Activated CD8-positive, alpha-beta memory T cell treated with anti-CD3 and anti-CD28 coated beads for 24 hours (primary cell): ENCODE results near the gene INO80C.

ENCODE experiments used
- DNase-seq: peaks from one replicate; pipeline ENCODE4 v3.0.0-alpha.2; 2020

Gene INO80C, protein sequence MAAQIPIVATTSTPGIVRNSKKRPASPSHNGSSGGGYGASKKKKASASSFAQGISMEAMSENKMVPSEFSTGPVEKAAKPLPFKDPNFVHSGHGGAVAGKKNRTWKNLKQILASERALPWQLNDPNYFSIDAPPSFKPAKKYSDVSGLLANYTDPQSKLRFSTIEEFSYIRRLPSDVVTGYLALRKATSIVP

DNA sequence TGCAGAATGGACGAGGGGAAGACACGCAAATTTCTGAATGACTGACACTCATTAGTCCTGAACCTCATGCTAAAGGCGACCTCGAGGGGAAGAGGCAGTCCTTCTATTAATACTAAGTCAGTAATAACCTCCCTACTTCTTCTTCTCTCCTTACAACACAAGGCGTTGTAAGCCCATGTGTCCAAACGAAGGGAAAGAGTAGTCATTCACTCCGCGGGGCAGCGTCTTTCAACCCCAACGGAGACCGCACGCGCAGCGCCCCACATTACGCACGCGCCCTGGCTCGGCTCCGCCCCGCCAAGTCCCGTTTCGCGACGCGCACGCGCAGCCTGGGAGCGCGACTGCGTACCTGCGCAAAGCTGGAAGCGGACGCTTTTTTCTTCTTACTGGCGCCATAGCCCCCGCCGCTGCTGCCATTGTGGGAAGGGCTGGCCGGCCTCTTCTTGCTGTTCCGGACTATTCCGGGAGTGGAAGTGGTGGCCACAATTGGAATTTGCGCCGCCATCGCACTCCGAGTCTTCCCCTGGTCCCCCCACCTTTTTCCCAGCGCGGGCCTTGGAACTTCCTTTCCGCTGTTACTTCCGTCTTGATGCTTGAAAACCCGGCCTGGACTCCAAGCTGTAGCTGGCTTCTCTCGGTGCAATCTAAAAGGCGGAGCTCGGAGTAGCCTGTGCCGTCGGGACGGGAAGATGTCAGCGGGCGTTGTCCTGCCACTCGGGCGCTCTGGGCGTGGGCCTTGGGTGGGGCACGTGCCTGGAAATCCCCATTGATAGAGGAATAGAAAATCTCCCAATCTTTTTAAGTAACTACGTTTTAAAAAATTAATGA lies at the start of gene INO80C:
TSS of gene INO80C (minus strand) at position 591 of the 828 bp plus-strand sequence. CDS start at position 505, 86 bp downstream.
- DNase-seq = peak; percentile 97

DNA sequence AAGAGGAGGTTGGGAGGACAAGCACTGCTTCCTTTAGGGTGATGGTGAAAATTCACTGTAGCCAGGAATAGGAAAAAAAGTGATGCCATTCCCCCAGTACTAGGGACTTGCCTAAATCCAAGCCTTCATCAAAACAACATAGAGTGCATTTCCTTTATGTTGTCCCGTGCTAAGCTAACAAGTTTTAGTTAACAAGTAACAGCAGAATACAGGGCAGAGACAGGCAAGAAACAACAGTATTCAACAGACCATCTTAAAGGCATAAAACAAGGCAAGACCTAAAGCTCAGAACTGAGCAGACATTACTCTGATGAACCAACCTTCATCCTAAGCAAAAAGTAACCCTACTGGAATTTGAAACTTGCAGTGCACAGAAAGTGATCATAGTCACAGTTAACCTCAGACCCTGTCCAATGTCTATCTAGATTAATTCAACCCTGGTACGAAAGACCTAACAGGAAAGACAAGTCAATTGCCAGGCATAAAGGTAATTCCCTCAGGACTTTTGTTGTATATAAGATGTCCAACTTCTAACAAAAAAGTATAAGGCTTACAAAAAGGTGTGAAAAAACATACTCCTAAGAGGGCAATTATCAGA lies 49.3 kb upstream of the INO80C start:
- DNase-seq = no peak

DNA sequence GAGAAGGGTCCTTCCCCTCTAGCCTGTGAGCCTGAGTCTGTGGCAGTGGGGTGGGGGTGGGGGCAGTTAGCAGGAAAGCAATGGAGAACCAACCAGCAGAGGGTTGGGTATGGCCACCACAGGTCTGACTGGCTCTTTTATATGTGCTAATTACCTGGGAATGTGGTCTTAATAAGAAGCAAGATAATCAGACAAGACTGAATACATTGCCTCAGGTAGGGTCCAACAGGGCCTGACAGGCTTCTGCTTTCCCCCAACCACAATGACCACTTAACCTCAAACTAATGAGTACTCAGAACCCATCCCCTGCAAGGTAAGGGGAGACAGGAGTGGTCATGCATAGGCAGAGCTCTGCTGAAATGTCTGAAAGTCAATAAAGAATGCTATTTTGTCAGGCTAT lies 44.6 kb upstream of the INO80C start:
- DNase-seq = no peak

DNA sequence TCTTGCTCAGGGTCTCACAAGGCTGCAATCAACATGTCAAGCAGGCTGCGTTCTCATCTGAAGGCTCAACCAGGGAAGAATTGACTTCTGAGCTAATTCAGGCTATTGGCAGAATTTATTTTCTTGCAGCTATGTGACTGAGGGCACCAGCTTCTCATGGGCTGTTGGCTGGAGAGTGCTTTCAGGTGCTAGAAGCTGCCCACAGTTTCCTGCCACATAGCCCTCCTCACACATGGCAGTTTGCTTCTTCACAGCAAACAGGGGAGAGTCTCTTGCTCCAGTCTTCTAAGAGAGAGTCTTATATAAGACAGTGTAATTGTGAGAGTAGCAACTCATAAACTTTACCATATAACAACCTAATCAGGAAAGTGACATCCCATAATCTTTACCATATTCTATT lies 37.5 kb upstream of the INO80C start:
- DNase-seq = no peak

DNA sequence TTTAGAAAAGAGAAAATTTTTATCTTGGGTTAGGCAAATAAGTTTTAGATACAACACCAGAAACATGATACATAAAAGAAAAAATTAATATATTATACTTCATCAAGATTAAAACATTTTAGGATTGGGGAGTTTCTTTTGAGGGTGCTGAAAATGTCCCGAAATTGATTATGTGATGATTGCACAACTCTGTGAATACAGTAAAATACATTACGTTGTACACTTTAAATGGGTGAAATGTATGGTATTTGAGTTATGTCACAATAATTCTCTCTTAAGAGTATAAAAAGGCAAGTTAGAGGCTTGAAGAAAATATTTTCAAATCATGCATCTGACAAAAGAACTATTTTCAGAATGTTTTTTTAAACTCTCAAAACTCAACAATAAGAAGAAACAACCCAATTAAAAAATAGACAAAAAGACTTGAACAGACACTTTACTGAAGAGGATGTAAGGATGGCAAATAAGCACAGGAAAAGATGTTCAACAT lies 36.2 kb upstream of the INO80C start:
- DNase-seq = no peak

DNA sequence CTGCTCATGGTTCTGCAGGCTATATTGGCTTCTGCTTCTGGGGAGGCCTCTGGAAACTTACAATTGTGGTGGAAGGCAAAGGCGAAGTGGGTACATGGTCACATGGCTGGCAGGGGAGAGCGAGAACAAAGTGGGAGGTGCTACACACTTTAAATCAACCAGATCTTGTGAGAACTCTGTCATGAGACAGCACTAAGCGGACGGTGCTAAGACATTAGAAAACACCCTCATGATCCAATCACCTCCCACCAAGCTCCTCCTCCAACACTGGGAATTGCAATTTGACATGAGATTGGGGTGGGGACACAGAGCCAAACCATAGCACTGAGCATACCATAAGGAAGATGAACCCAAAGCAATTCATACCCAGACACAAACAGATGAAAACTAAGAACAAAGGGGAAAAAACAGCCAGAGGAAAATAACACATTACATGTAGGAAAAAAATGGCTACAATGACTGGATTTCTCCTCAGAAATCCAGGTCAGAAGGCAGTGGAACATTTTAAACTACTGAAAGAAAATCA lies 31.1 kb upstream of the INO80C start:
- no peak for DNase-seq

DNA sequence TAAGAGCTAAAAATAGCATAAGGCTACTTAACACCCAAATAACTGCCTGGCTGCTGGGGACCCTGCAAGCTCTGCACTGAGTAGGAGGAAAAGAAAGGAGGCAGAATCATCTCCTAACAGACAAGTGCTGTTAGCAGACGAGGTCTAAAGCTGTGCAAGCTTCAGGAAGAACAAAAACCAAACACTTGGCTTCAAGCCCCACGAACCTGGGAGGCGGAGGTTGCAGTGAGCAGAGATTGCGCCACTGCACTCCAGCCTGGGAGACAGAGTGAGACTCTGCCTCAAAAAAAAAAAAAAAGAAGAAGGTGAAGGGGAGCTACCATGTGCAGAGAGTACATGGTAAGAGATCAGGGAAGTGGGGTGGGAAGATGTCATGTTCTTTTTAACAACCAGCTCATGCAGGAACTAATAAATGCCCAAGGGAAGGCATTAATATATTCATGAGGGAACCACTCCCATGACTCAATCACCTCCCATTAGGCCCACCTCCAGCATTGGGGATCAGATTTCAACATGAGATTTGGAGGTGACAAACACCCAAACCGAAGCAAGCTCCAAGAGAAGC lies 28.8 kb upstream of the INO80C start:
- DNase-seq = no peak

DNA sequence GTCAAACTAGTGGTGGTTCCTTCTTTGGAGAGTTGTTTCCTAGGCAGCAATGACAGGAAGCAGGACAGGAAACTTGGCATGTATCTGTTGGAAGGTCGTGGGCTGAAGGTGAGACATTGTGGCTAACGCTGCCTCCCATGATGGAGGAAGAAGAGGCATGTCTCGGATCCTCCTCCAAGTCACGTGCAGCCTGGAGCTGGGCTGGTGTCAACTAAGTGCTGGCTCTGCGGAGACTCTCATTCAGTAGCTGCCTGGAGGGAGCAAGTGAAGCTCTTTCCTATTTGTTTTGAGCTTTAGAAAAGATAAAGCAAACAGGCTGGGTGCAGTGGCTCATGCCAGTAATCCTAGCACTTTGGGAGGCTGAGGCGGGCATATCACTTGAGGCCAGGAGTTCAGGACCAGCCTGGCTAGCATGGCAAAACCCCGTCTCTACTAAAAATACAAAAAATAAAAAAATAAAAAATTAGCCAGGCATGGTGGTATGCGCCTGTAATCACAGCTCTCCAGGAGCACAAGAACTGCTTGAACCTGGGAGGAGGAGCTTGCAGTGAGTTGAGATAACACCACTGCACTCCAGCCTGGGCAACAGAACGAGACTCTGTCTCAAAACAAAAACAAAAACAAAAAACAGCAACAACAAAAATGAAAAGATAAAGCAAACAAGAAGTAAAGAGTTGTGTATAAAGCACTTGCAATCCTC lies 28.2 kb upstream of the INO80C start:
- no peak for DNase-seq

DNA sequence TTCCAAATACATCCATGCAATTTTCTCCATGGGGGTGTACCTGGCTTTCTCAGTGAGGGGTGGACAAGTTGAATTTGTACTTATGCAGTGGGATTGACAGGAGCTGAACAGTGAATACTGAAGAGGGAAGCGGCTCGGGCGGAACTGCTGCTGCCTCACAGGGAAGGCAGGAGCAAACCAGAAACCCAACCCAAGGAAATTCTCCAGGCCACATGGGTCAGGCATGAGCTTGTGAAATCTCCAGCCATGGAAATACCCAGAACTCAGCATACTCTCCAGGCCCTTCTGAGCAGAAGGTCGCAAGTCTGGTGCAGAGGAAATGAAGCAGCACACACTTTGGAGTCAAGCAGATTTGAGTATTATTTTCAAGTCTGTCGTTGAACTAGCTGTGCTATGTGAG lies 26.5 kb upstream of the INO80C start:
- no peak for DNase-seq

DNA sequence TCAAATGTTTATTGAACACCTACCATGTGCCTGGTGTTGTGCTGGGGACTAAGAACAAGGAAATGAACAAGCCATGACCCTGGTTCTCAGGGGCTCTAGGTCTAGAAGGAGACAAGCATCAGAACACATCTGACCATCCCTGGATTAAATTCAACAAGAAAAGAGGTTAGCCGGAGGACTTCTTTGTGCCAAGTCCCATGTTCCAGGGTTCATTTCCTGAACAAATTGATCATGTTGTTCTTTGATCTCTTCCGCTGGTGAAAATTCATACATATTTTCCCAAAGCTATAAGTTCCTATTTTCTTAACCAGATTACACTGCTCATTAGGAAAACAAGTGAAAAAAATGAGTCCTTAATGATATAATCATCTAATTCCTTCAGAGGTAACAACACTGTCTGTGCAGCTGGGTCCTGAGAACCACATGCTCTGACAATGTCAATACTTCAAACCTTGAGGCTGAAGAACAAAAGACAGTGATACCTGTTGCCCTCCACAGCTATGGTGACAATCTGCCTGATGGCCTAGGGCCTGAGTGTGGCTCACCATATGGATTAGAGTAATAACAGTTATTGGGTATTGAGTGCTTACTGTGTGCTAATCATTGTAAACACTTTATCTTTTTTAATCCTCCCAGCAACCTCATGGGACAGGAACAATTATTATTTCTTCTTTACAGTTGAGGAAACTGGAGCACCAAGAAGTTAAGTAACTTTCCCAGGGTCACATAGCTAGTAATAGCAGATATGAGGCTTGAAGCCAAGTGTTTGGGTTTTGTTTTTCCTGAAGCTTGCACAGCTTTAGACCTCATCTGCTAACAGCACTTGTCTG lies 24.6 kb upstream of the INO80C start:
- DNase-seq = no peak

DNA sequence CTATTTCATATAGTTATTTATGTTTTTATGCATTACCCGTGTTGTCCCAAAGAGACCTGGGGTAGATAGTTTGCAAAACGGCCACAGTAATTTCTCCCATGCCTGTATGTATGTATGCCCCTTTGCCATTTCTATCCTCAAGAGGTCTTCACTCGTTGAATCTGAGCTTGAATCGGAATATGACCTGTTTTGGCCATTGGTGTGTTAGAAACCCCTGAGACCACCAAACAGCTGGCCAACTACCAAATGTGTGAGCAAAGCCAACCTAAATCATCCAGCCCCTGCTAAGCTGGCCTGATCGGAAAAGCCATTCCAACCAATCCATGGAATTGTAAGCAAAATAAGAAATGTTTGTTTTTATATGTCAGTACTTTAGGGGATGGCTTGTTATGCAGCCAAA lies 23.4 kb upstream of the INO80C start:
- no peak for DNase-seq

DNA sequence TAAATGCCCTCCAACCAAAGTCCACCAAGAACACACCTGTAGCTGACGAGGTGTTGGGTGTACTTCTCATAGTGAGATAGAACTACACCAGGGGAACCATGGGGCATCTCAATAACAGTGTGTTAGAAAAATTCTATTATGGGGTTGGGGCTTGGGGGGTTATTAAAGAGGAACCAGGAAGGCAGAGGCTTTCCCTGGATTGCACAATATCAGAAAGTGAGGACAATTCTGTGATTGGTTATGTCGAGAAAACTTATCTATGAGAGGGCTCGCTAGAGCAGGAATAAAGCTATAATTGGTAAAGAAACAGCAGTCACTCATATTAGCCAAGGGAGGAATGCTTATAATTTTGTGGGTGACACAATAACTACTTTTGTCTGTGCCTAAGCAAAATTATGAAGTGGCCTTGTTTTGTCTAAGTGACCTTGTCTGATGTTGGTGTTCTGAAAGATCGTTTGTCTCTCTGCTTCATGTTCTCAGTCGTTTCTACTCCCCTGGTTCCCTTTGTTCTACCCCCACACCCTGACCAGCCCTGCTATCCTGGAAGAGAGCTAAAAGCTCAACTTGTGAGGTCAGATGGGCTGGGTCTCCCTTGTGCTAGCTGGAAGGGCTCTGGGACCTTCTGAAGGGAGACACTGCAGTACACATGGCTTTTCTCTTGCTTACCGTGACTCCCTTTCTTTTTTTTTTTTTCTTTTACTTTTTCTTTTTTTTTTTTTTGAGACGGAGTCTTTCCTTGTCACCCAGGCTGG lies 21.6 kb upstream of the INO80C start:
- no peak for DNase-seq

DNA sequence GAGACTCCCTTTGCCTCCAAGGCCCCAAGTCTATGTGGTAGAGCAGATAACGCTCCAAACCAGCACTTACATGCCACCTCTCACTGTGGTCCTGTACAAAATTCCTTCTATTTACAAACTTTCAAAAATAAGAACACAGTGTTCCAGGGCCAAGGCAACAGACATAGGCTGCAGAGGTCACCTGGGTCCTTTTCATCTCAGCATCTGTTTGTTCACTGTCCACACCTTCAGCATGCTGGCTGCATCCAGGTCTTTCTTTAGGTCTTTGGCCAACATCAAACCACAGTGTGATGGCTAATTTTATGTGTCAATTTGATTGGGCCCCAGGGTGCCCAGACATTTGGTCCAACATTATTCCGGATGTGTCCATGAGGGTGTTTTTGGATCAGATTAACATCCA lies 20.0 kb upstream of the INO80C start:
- DNase-seq = no peak

DNA sequence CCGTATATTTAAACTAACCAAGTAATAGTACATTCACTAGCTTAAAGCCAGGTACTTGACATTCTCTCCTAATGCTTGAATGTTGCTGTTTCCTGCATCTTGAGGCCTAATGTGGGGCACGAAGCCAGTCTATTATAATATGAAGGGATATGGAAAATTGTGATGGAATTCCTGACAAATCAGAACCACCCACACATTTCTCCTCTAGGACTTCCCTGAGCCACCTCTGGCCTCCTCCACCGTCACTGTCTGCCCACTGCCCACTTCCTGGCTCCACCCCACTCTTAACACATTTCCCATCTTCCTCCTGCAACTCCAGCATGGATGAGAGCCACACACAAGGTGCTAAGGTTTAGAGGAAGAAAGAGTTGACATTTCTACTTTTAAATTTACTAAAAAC lies 19.0 kb upstream of the INO80C start:
- DNase-seq = no peak

DNA sequence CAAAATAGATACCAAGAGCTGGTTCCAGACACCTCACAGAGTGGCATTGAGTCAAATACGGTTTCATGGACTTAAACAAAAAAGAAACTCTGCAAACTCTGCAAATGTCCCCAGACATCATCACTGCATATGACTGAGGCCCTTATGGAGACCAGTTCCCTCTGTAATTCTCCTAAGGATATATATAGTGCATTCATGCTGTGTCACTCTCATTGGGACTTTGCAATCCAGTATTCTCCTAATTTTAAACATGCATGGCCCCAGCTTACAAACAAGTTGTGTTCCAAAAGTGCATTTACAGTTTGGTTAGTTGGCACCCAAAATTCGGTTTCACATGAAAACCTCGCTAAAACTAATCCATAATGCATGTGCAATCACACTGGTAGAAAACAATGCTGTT lies 18.6 kb upstream of the INO80C start:
- no peak for DNase-seq

DNA sequence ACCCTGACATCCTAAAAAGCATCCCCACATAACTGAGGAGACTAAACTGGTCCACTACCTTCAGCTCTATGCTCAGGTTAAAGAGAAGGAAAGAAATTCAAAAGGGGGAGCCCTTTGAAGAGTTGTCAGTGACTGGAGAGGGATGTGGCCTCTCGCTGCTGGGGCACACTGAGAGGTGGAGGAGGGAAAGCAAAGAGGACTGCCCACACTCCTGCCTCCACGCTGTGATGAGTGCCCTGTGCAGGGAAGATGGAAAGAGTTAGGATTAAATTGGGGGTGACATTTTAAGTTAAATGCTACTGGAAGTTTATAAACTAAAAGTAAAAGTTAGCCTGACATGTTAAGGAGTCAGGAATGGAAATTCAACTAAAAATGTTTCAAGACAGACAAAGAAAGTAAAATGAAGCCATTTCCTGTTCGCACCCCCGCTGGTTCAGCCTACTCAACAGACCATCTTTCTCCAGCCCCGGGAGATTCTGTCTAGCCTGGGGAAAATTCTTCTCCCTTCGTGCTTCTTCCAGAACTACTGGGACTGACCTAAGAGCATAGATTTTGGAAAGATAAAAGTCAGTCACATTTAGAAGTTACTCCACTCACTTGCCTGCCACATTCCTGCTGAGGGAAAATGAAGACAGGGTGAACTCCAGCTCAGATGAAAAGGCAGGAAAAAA lies 17.8 kb upstream of the INO80C start:
- no peak for DNase-seq

DNA sequence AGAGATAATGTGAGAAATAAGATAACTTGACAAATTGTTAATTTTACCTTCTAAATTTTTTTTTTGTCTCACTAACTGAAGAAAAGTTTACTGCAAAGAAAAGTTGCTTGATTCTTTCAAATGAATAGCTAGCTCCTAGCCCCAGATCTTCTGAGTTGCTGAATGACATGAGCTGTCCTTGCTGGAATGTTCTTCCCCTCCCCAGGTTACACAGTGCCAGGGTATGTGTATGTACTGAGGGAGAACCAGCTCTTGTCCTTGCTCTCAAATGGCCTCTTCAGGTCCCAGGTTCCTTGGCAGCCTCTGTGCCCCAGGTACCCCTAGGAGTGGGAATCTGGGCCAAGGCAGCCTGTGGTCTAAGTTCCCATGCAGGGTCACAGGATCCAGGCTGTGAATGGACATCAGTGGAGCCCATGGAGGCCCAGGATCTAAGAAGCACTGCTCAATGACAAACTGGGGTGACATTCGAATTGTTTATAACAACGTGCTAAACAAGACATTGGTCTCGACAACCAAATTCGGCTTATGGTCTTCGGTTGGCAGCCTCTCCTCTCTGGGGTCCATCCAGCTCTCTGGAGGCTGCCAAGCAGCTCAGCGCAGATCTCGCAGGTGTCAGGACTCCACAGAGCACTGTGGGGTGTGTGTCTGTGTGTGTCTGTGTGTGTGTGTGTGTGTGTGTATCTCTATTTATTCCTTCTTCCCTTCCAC lies 17.1 kb upstream of the INO80C start:
- DNase-seq = no peak

DNA sequence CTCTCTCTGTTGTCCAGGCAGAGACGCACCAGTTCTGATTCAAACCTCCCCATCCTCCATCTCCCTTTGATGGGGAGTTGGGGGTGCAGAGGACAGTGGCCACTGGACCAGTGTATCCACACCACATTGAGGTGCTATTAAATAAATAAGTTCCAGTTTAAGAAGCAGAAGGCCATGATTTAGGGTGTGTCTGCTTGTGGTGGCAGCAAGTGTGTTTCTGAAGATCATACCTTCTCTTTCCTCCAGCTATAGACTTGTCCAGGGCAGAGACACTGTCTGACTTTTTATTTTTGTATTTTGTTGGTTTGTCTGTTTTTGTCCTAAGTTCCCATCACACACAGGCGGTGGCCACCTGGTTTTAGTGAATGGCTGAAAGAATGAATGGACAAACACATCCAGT lies 16.5 kb upstream of the INO80C start:
- no peak for DNase-seq

DNA sequence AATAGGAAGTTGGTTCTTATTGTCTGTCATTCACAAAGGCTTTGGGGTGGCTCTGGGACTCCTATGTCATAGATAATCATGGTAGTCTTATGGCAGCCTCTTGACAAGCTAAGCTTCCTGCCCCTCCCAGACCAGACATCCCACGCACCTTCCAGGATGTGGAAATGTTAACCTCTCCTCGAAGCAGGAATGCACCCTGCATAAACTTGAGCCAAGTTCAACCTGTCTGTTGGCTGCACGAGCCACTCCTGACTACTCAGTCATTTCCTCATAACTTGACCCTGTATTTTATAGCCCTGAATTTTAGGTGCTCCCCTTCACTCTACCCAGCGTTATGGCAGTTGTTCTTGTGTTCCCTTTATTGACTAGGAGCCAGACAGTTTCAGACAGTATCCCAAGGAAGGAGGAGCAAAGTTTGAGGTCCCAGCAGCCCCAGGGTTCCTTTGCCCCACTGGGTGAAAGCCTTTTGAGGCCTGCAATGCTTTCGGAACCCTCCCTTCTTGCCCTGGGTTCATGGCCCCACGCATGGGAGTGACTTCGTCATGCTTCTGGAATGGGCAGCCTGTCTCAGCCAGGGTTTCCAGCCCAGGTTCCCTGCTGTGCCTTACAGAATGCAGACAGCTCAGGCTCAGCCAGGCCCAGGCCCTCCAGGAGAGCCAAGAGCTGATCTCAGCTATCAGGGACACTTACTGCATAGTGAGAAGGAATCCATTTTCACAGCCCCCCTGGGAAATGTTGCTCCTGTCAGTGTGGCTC lies 15.6 kb upstream of the INO80C start:
- no peak for DNase-seq
